ENCODE measurements around the gene ILDR2.

Gene ILDR2

GRCh38 chr1:166859597-166859996 lies 115.7 kb downstream of the ILDR2 start:
- H3K4me2 ChIP-seq (ENCODE audit: low read length), result no peak overlapping the region
- H2AFZ ChIP-seq, result no peak overlapping the region
- no peak for TF ChIP-seq CTCF (IDR thresholded peaks at IDR 0.05)
- H3K27me3 ChIP-seq (ENCODE audit: control insufficient read depth, insufficient read depth, low read length), result no peaks in the 10 kb centered on the region
- no peaks in the 10 kb centered on the region for H3K9me3 ChIP-seq (ENCODE audit: control insufficient read depth, low read length)
- no peaks in the 10 kb centered on the region for H3K36me3 ChIP-seq (ENCODE audit: control insufficient read depth, insufficient read depth, low read length)
- H3K27ac ChIP-seq, result no peak overlapping the region
- no peak overlapping the region for H3K9ac ChIP-seq
- H3K79me2 ChIP-seq, result no peaks in the 10 kb centered on the region
- no peak overlapping the region for H3K4me3 ChIP-seq (ENCODE audit: low read depth, low read length)
- H3K4me1 ChIP-seq, result no peaks in the 10 kb centered on the region

- Histone ChIP-seq H3K4me3 (ENCODE audit: low read depth, low read length) (no peak overlapping the region), H2AFZ (no peak overlapping the region), H3K9ac (no peak overlapping the region), H3K4me1 (no peaks in the 10 kb centered on the region), H3K9me3 (ENCODE audit: control insufficient read depth, low read length) (no peaks in the 10 kb centered on the region), H3K79me2 (no peaks in the 10 kb centered on the region), H3K4me2 (ENCODE audit: low read length) (no peak overlapping the region), H3K27ac (no peak overlapping the region), H3K27me3 (ENCODE audit: control insufficient read depth, insufficient read depth, low read length) (no peaks in the 10 kb centered on the region), H3K36me3 (ENCODE audit: control insufficient read depth, insufficient read depth, low read length) (no peaks in the 10 kb centered on the region)
- TF ChIP-seq CTCF (IDR thresholded peaks at IDR 0.05), result no peak
Observed at GRCh38 chr1:166858726-166859419, 116.5 kb downstream of the ILDR2 start.
